GM19240 (cell line): Measurements from ENCODE around the gene EIF4G3.
"Not testable (repeated sequence)": the region's sequence is repeated elsewhere in the genome, so short reads cannot be mapped to it uniquely, and the experiment has no call there.

Experiments
- DNase-seq: peaks from one replicate; pipeline ENCODE4 v3.0.0; 2011; ENCODE audit warnings: low spot score; ENCODE audit not compliant: insufficient read length

Gene EIF4G3

GRCh38 chr1:20948101-20948500 lies 228.6 kb downstream of the EIF4G3 start:
- no peak for DNase-seq

- DNase-seq = no peak
Measured at GRCh38 chr1:20947409-20947808, 229.3 kb downstream of the EIF4G3 start.

- DNase-seq = no peak
Measured at GRCh38 chr1:20936621-20937020, 240.1 kb downstream of the EIF4G3 start.

- no peak for DNase-seq
Measured at GRCh38 chr1:20936216-20936615, 240.5 kb downstream of the EIF4G3 start.

- DNase-seq = no peak
Measured at GRCh38 chr1:20935717-20936116, 241.0 kb downstream of the EIF4G3 start.

- DNase-seq = no peak
Measured at GRCh38 chr1:20932437-20932977, 244.2 kb downstream of the EIF4G3 start.

- DNase-seq = no peak
Measured at GRCh38 chr1:20931930-20932436, 244.7 kb downstream of the EIF4G3 start.

GRCh38 chr1:20930427-20930826 lies 246.3 kb downstream of the EIF4G3 start:
- DNase-seq = no peak

- no peak for DNase-seq
Measured at GRCh38 chr1:20928146-20928545, 248.6 kb downstream of the EIF4G3 start.

GRCh38 chr1:20921285-20921684 lies 255.4 kb downstream of the EIF4G3 start:
- DNase-seq = no peak

- DNase-seq = no peak
Measured at GRCh38 chr1:20913242-20913641, 263.5 kb downstream of the EIF4G3 start.

GRCh38 chr1:20907526-20907925 lies 269.2 kb downstream of the EIF4G3 start:
- DNase-seq = not testable (repeated sequence)

GRCh38 chr1:20903437-20903836 lies 273.3 kb downstream of the EIF4G3 start:
- no peak for DNase-seq

GRCh38 chr1:20900056-20900455 lies 276.6 kb downstream of the EIF4G3 start:
- DNase-seq = no peak

GRCh38 chr1:20899154-20899972 lies 277.3 kb downstream of the EIF4G3 start:
- DNase-seq = no peak

- no peak for DNase-seq
Measured at GRCh38 chr1:20896826-20897225, 279.9 kb downstream of the EIF4G3 start.

- no peak for DNase-seq
Measured at GRCh38 chr1:20893931-20894330, 282.8 kb downstream of the EIF4G3 start.

GRCh38 chr1:20891091-20891490 lies 285.6 kb downstream of the EIF4G3 start:
- no peak for DNase-seq

GRCh38 chr1:20887246-20887645 lies 289.5 kb downstream of the EIF4G3 start:
- no peak for DNase-seq

GRCh38 chr1:20885121-20885520 lies 291.6 kb downstream of the EIF4G3 start:
- no peak for DNase-seq

- no peak for DNase-seq
Measured at GRCh38 chr1:20884513-20884912, 292.2 kb downstream of the EIF4G3 start.

- DNase-seq = no peak
Measured at GRCh38 chr1:20883766-20884165, 292.9 kb downstream of the EIF4G3 start.

GRCh38 chr1:20882837-20883236 lies 293.9 kb downstream of the EIF4G3 start:
- no peak for DNase-seq
